GM12873 (cell line): Measurements from ENCODE around the gene ARL4A.

Experiments used
- CTCF ChIP-seq: IDR thresholded peaks from 2 replicates; pipeline ENCODE4 v1.5.1; 2012; ENCODE audit warnings: low read depth, mild to moderate bottlenecking, moderate library complexity, low read length, control low read depth; ENCODE audit not compliant: insufficient read depth; ENCODE audit errors: missing control alignments

ARL4A gene

GRCh38 chr7:12727455-12728191 lies 40.2 kb downstream of the ARL4A start:
- no peak for TF ChIP-seq CTCF

GRCh38 chr7:12728192-12728538 lies 40.7 kb downstream of the ARL4A start:
- TF ChIP-seq CTCF, result no peak

GRCh38 chr7:12729112-12729511 lies 41.7 kb downstream of the ARL4A start:
- TF ChIP-seq CTCF, result no peak

GRCh38 chr7:12730523-12730922 lies 43.1 kb downstream of the ARL4A start:
- TF ChIP-seq CTCF, result no peak

- TF ChIP-seq CTCF, result no peak
These were observed 43.8 kb downstream of the ARL4A start for GRCh38 chr7:12731214-12731656.

GRCh38 chr7:12731775-12732174 lies 44.3 kb downstream of the ARL4A start:
- no peak for TF ChIP-seq CTCF

- no peak for TF ChIP-seq CTCF
These were observed 45.0 kb downstream of the ARL4A start for GRCh38 chr7:12732428-12732827.

GRCh38 chr7:12735923-12736322 lies 48.5 kb downstream of the ARL4A start:
- no peak for TF ChIP-seq CTCF
